AG08395 (cell line): ENCODE data around the gene FRS2.

Experiments
- DNase-seq: peaks from one replicate; pipeline ENCODE4 v3.0.0; 2012; ENCODE audit warnings: mixed read lengths, low spot score

Gene FRS2

GRCh38 chr12:69464428-69464827 is 5.8 kb upstream of the FRS2 start:
- DNase-seq = no peak

- no peak for DNase-seq
These were observed 3.3 kb upstream of the FRS2 start for GRCh38 chr12:69466867-69467266.

GRCh38 chr12:69467366-69467765 is 2.8 kb upstream of the FRS2 start:
- no peak for DNase-seq

GRCh38 chr12:69468237-69469026 is 1.8 kb upstream of the FRS2 start:
- DNase-seq = peak; percentile 11

- DNase-seq = no peak
These were observed 367 bp upstream of the FRS2 start for GRCh38 chr12:69469854-69470188.

GRCh38 chr12:69471076-69471430 is 865 bp downstream of the FRS2 start:
- no peak for DNase-seq

GRCh38 chr12:69471667-69472385 is 1.6 kb downstream of the FRS2 start:
- no peak for DNase-seq

- no peak for DNase-seq
These were observed 3.1 kb downstream of the FRS2 start for GRCh38 chr12:69473262-69473661.

GRCh38 chr12:69474456-69474855 is 4.3 kb downstream of the FRS2 start:
- no peak for DNase-seq

- peak; percentile 36 for DNase-seq
These were observed 5.2 kb downstream of the FRS2 start for GRCh38 chr12:69475237-69475975.

GRCh38 chr12:69476276-69477017 is 6.3 kb downstream of the FRS2 start:
- no peak for DNase-seq

- no peak for DNase-seq
These were observed 9.5 kb downstream of the FRS2 start for GRCh38 chr12:69479675-69480074.

GRCh38 chr12:69480698-69481097 is 10.5 kb downstream of the FRS2 start:
- no peak for DNase-seq

- no peak for DNase-seq
These were observed 10.9 kb downstream of the FRS2 start for GRCh38 chr12:69481133-69481532.

GRCh38 chr12:69483700-69484099 is 13.5 kb downstream of the FRS2 start:
- no peak for DNase-seq

- no peak for DNase-seq
These were observed 14.2 kb downstream of the FRS2 start for GRCh38 chr12:69484428-69484827.

- DNase-seq = no peak
These were observed 20.9 kb downstream of the FRS2 start for GRCh38 chr12:69490920-69491643.

- DNase-seq = no peak
These were observed 22.6 kb downstream of the FRS2 start for GRCh38 chr12:69492739-69493138.

GRCh38 chr12:69495071-69495470 is 24.9 kb downstream of the FRS2 start:
- DNase-seq = no peak

- DNase-seq = no peak
These were observed 27.3 kb downstream of the FRS2 start for GRCh38 chr12:69497308-69498026.

- DNase-seq = peak; percentile 41
These were observed 30.4 kb downstream of the FRS2 start for GRCh38 chr12:69500631-69501030.
